ENCODE measurements around the gene PAPSS1. TPM values are rescaled to one million over a fixed set of nuclear protein-coding genes. Genes with fewer than 3 reads are reported as not detected.

Gene PAPSS1
- 100 to 1,000 TPM; 128 to 164 TPM for total RNA-seq
- 100 TPM for polyA plus RNA-seq (2013, experiment 1 of 2)
- polyA plus RNA-seq (2013, experiment 2 of 2), result 91.6 TPM
- long read RNA-seq, experiment 1, transcript PAPSS1-201 (12 exons, 2,731 nt), result major isoform, 44 of 109 reads
- long read RNA-seq, experiment 1, partial matches to known transcripts, result 46 of 109 reads
- long read RNA-seq, experiment 1, other reads (novel, unspliced or antisense), result 19 of 109 reads
- long read RNA-seq, experiment 2, transcript PAPSS1-201 (12 exons, 2,731 nt), result major isoform, 257 of 299 reads
- long read RNA-seq, experiment 2, partial matches to known transcripts, result 18 of 299 reads
- long read RNA-seq, experiment 2, other reads (novel, unspliced or antisense), result 24 of 299 reads
- long read RNA-seq, experiment 3, transcript PAPSS1-201 (12 exons, 2,731 nt), result major isoform, 1,014 of 1,113 reads
- long read RNA-seq, experiment 3, partial matches to known transcripts, result 26 of 1,113 reads
- long read RNA-seq, experiment 3, other reads (novel, unspliced or antisense), result 73 of 1,113 reads
- long read RNA-seq, experiment 4, transcript PAPSS1-201 (12 exons, 2,731 nt), result major isoform, 303 of 475 reads
- long read RNA-seq, experiment 4, partial matches to known transcripts, result 96 of 475 reads
- long read RNA-seq, experiment 4, other reads (novel, unspliced or antisense), result 76 of 475 reads

- 0% methylated on average over 42 to 90 of the region's 90 CpGs for WGBS, 2 experiments (ENCODE audit: insufficient coverage in 1 of 2, insufficient read length in 1 of 2)
- peak within 1 kb of the TSS; percentile 89 for H3K4me3 ChIP-seq (ENCODE audit: low read length)
- peak within 1 kb of the TSS; percentile 54 for H3K27ac ChIP-seq (ENCODE audit: low read depth, low read length)
Observed at GRCh38 chr4:107719922-107720722, at the start of gene PAPSS1. Gene PAPSS1, minus strand, starts transcription at chr4:107720234. Its CDS starts 55 bp downstream, at chr4:107720179.

DNA sequence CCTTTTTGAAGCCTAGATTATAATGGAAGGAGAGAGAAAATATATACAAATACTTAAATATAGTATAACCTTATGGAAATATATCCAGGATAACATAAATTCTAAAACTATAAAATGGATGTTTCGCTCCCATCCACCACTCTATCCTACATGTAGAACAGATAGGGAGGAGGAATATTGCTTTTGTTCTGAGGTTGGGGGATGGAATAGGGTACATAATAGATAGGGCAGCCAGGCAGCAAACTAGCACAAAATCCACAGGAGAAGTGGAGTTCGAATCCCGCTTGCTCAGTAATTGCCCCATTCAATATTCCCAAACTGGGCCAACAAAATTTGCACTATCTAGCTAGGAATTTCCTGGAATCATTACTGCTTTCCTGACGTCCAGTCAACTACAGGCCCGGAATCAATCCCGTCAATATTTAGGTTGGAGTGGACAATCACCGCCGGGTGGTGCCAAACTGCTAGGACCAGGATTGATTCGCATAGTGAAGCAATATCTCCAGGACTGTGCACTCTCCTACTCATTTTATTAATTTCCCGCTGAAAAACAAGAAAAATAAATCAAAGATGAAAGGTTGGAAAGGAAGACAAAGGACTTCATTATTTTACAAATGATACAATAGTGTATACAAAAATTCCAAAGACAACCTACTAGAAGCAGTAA is 40.4 kb upstream of the PAPSS1 start:
- peak; percentile 53 for DNase-seq
- TF ChIP-seq, protein P1, sequence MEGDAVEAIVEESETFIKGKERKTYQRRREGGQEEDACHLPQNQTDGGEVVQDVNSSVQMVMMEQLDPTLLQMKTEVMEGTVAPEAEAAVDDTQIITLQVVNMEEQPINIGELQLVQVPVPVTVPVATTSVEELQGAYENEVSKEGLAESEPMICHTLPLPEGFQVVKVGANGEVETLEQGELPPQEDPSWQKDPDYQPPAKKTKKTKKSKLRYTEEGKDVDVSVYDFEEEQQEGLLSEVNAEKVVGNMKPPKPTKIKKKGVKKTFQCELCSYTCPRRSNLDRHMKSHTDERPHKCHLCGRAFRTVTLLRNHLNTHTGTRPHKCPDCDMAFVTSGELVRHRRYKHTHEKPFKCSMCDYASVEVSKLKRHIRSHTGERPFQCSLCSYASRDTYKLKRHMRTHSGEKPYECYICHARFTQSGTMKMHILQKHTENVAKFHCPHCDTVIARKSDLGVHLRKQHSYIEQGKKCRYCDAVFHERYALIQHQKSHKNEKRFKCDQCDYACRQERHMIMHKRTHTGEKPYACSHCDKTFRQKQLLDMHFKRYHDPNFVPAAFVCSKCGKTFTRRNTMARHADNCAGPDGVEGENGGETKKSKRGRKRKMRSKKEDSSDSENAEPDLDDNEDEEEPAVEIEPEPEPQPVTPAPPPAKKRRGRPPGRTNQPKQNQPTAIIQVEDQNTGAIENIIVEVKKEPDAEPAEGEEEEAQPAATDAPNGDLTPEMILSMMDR (conservative IDR thresholded peaks at IDR 0.05), result peak; percentile 48
- no peaks in the 10 kb centered on the region for H3K4me1 ChIP-seq (ENCODE audit: control insufficient read depth, insufficient read depth, low read length)
- no peaks in the 10 kb centered on the region for H3K36me3 ChIP-seq (ENCODE audit: control insufficient read depth, insufficient read depth, low read length)
- Mint-ChIP-seq H3K27me3 (ENCODE audit: insufficient read depth) (peaks cover 2% of the 10 kb centered on the region), H3K9me3 (peaks cover 8% of the 10 kb centered on the region), H3K4me3 (no peak overlapping the region), H3K27ac (no peak overlapping the region), H3K4me1 (no peaks in the 10 kb centered on the region), H3K36me3 (ENCODE audit: low read depth) (no peaks in the 10 kb centered on the region)
- H3K4me3 ChIP-seq (ENCODE audit: low read length), result no peak overlapping the region
- peaks cover 6% of the 10 kb centered on the region for H3K9me3 ChIP-seq (ENCODE audit: control insufficient read depth, low read length)
- H3K9ac ChIP-seq (ENCODE audit: extremely low read depth, low read length, poor library complexity, severe bottlenecking), result no peak overlapping the region
- WGBS, 2 experiments (ENCODE audit: insufficient coverage in 1 of 2, insufficient read length in 1 of 2), result 61 to 81% methylated on average over 4 to 8 of the region's 10 CpGs
- H3K27ac ChIP-seq (ENCODE audit: low read depth, low read length), result no peak overlapping the region
- H3K27me3 ChIP-seq (ENCODE audit: control insufficient read depth, insufficient read depth, low read length, poor library complexity, severe bottlenecking), result no peaks in the 10 kb centered on the region

More at GRCh38 chr4:107719922-107720722, at the start of gene PAPSS1:
- peak within 1 kb of the TSS; percentile 95 for H3K27ac Mint-ChIP-seq
- no peaks in the 10 kb centered on the region for H3K4me1 ChIP-seq (ENCODE audit: control insufficient read depth, insufficient read depth, low read length)
- H3K9ac ChIP-seq (ENCODE audit: extremely low read depth, low read length, poor library complexity, severe bottlenecking), result peak within 1 kb of the TSS; percentile 72
- H3K4me3 Mint-ChIP-seq, result peak within 1 kb of the TSS; percentile 84
- H3K36me3 ChIP-seq (ENCODE audit: control insufficient read depth, insufficient read depth, low read length), result peaks cover 4% of the 10 kb centered on the region
- TF ChIP-seq, protein P1 (conservative IDR thresholded peaks at IDR 0.05), result no peak
- peaks cover 11% of the 10 kb centered on the region for H3K36me3 Mint-ChIP-seq (ENCODE audit: low read depth)
- peaks cover 11% of the 10 kb centered on the region for H3K27me3 Mint-ChIP-seq (ENCODE audit: insufficient read depth)
- H3K9me3 Mint-ChIP-seq, result no peaks in the 10 kb centered on the region
- H3K4me1 Mint-ChIP-seq, result peaks cover 37% of the 10 kb centered on the region
- H3K9me3 ChIP-seq (ENCODE audit: control insufficient read depth, low read length), result no peaks in the 10 kb centered on the region
- peak; percentile 99 for DNase-seq
- H3K27me3 ChIP-seq (ENCODE audit: control insufficient read depth, insufficient read depth, low read length, poor library complexity, severe bottlenecking), result no peaks in the 10 kb centered on the region

All from endodermal cell (in vitro differentiated cells).